K562 (cell line): Measurements from ENCODE around the gene ZNF319. TPM values are rescaled to one million over a fixed set of nuclear protein-coding genes. Genes with fewer than 3 reads are reported as not detected.

Experiments
- DEAF1 ChIP-seq: fragments of 450-650 bp; formaldehyde crosslinking; IDR thresholded peaks from 2 replicates; pipeline ENCODE4 v1.4.0; 2020; ENCODE audit warnings: mild to moderate bottlenecking, moderate library complexity
- DIDO1 ChIP-seq: fragments of 450-650 bp; IDR thresholded peaks from 2 replicates; pipeline ENCODE4 v1.6.1; 2016; ENCODE audit warnings: low read depth, missing biosample characterization, missing genetic modification characterization
- E2F6 ChIP-seq, 2 experiments: IDR thresholded peaks; 2 replicates each; pipeline ENCODE4 v1.6.1; 2011; ENCODE audit warnings: borderline replicate concordance in 1 of 2, control low read depth in 1 of 2, low read depth in 1 of 2, low read length in 1 of 2, mild to moderate bottlenecking in 1 of 2, mixed read lengths in 1 of 2, moderate library complexity in 1 of 2; ENCODE audit not compliant: insufficient read depth in 1 of 2, insufficient read length in 1 of 2, poor library complexity in 1 of 2, severe bottlenecking in 1 of 2; ENCODE audit errors: extremely low read depth in 1 of 2
- EGR1 ChIP-seq: fragments of 450-650 bp; conservative IDR thresholded peaks from 2 replicates; pipeline ENCODE4 v1.6.1; 2017; ENCODE audit warnings: mild to moderate bottlenecking
- EHMT2 ChIP-seq: fragments of 450-650 bp; IDR thresholded peaks from 2 replicates; pipeline ENCODE4 v1.6.1; 2018; ENCODE audit warnings: antibody characterized with exemption
- FOXA1 ChIP-seq: fragments of 450-650 bp; IDR thresholded peaks from 2 replicates; pipeline ENCODE4 v1.6.1; 2016; ENCODE audit warnings: mild to moderate bottlenecking, borderline replicate concordance
- GTF2A2 ChIP-seq: IDR thresholded peaks from 2 replicates; pipeline ENCODE4 v1.6.1; 2016; ENCODE audit warnings: mild to moderate bottlenecking, missing genetic modification characterization, missing compliant biosample characterization
- HDAC2 ChIP-seq: fragments of 450-650 bp; IDR thresholded peaks from 2 replicates; pipeline ENCODE4 v1.6.1; 2016; ENCODE audit warnings: mild to moderate bottlenecking
- HNRNPL ChIP-seq: fragments of 200-400 bp; formaldehyde crosslinking; IDR thresholded peaks from 2 replicates; pipeline ENCODE4 v1.6.1; 2017; ENCODE audit warnings: low read depth, mild to moderate bottlenecking, low read length
- KLF13 ChIP-seq: fragments of 450-650 bp; IDR thresholded peaks from 2 replicates; pipeline ENCODE4 v1.6.1; 2016; ENCODE audit warnings: missing genetic modification characterization, low read depth, mild to moderate bottlenecking, missing compliant biosample characterization, moderate library complexity, borderline replicate concordance
- KLF6 ChIP-seq: fragments of 250-450 bp; sonication (Bioruptor Pico); IDR thresholded peaks from 2 replicates; pipeline ENCODE4 v1.4.0; 2020; ENCODE audit warnings: mild to moderate bottlenecking, moderate library complexity, borderline replicate concordance
- L3MBTL2 ChIP-seq: fragments of 450-650 bp; IDR thresholded peaks from 2 replicates; pipeline ENCODE4 v1.6.1; 2016; ENCODE audit warnings: mild to moderate bottlenecking, moderate library complexity
- LARP7 ChIP-seq: fragments of 450-650 bp; IDR thresholded peaks from 2 replicates; pipeline ENCODE4 v1.6.1; 2016
- MEF2D ChIP-seq: conservative IDR thresholded peaks from 2 replicates; pipeline ENCODE4 v1.6.1; 2016; ENCODE audit warnings: low read depth, missing genetic modification characterization, missing compliant biosample characterization
- MIER1 ChIP-seq: fragments of 450-650 bp; IDR thresholded peaks from 2 replicates; pipeline ENCODE4 v1.6.1; 2016; ENCODE audit warnings: antibody characterized with exemption, mild to moderate bottlenecking, low read depth
- NONO ChIP-seq, 2 experiments: fragments of 200-400 bp in 1 of 2; fragments of 450-650 bp in 1 of 2; formaldehyde crosslinking in 1 of 2; IDR thresholded peaks; 2 replicates each; pipeline ENCODE4 v1.6.1; 2017; ENCODE audit warnings: low read depth in 2 of 2, mild to moderate bottlenecking in 2 of 2, moderate library complexity in 2 of 2, low read length in 1 of 2
- NR2C1 ChIP-seq, 2 experiments: fragments of 450-650 bp; IDR thresholded peaks; 2 replicates each; pipeline ENCODE4 v1.6.1; 2017; ENCODE audit warnings: mild to moderate bottlenecking in 2 of 2, antibody characterized with exemption in 1 of 2, inconsistent platforms in 1 of 2, missing compliant biosample characterization in 1 of 2, missing genetic modification characterization in 1 of 2
- RAD51 ChIP-seq: fragments of 450-650 bp; IDR thresholded peaks from 2 replicates; pipeline ENCODE4 v1.7.1; 2016; ENCODE audit warnings: low read depth, mild to moderate bottlenecking, borderline replicate concordance
- STAT5B ChIP-seq: fragments of 250-450 bp; sonication (Bioruptor Pico); IDR thresholded peaks from 2 replicates; pipeline ENCODE4 v1.8.0; 2021; ENCODE audit warnings: mild to moderate bottlenecking, inconsistent platforms
- TAL1 ChIP-seq: fragments of 450-650 bp; IDR thresholded peaks from 2 replicates; pipeline ENCODE4 v1.6.1; 2016; ENCODE audit warnings: mild to moderate bottlenecking
- ZBTB7A ChIP-seq: IDR thresholded peaks from 2 replicates; pipeline ENCODE4 v1.6.1; 2011; ENCODE audit warnings: low read depth, mild to moderate bottlenecking, low read length, moderate library complexity, borderline replicate concordance; ENCODE audit not compliant: control insufficient read depth
- ZFP1 ChIP-seq: fragments of 450-650 bp; formaldehyde crosslinking; IDR thresholded peaks from 2 replicates; pipeline ENCODE4 v1.4.0; 2020; ENCODE audit warnings: mild to moderate bottlenecking, mixed read lengths
- ZNF354B ChIP-seq: fragments of 250-450 bp; sonication (Bioruptor Pico); IDR thresholded peaks from 2 replicates; pipeline ENCODE4 v1.4.0; 2020
- polyA plus RNA-seq, 8 experiments: library from polyadenylated mRNA; depleted of rRNA in 4 of 8; stranded (reverse) in 5 of 8; unstranded in 3 of 8; fragments of >200 nt; fragmentation: Nextera tagmentation in 2 of 8; fragmentation: Illumina TruSeq in 1 of 8; extraction: Ambion mirVana in 2 of 8; extraction: Trizol in 1 of 8; gene quantifications; 2 replicates each; pipeline versions ENCODE4 v1.2.1 to v1.2.3, GENCODE V29; 2011 to 2014; ENCODE audit warnings: inconsistent platforms in 1 of 8, missing spikeins in 1 of 8
- total RNA-seq, 7 experiments: library from RNA; depleted of rRNA in 6 of 7; stranded (reverse); fragments of >200 nt in 6 of 7; fragmentation: Illumina TruSeq in 2 of 7; extraction: Trizol in 2 of 7; gene quantifications; 2 replicates each; pipeline versions ENCODE4 v1.2.1 to v1.2.3, GENCODE V29; 2011 to 2021; ENCODE audit warnings: low replicate concordance in 1 of 7
- TF ChIP-seq, protein P1 (sequence below): fragments of 450-650 bp; IDR thresholded peaks from 2 replicates; pipeline ENCODE4 v1.6.1; 2016; ENCODE audit warnings: borderline replicate concordance

ZNF319 gene
- total and polyA plus RNA-seq, 9 of the 15 experiments (the other 6 are each of a cell fraction or from before 2014, with no cell fraction given): 0.20 to 5.7 (median 1.4) TPM

DNA sequence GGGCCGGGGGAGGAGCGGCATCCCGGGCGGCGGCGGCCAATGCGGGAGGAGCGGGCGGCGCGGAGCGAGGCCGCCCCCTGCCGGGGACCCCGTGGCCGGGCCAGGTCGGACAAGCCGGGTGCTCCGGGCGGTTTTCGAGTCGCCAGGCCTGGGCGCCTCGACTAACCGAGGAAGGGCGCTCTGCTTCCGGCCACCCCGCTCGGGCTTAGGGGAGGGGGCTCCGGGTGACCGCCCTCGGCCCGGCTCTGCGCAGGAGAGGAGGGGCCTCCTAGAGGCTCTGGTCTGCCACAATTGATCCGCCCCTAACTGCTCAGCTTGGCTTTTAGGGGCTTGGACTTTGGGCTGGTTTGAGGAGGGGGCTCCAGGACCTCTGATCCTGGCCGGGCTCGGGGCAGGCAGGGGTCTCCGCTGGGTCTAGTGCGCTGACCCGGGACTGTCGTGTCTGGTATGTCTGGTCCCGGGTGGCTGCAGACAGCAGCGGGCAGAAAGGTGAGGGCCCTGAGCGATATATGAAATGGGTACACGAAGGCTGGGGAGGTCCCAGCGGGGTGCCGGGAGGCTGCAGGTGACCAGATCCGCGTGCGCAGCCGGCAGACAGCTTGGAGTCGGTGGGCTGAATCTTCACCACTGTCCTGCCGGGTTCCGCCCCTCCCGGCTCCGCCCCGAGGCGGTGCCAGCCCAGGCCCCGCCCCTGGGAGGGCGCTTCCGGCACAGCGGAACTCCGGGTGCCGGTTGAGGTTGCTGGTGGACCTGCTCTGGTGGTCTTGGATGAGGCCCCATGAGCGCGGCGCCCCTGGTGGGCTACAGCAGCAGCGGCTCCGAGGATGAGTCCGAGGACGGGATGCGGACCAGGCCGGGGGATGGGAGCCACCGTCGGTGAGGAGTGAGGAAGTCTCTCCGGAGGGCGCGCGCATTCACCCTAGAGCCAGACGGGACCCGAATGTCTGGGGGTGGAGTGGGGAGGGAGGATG, 519 bp upstream of the ZNF319 start, which contains the start of gene USB1 (continued):
- TF ChIP-seq KLF13 (tag) (no peak), GTF2A2 (tag) (no peak), HNRNPL (no peak), MIER1 (peak; percentile 42; the same call in 1 of the 2 replicates), ZFP1 (CRISPR knock-in tag) (no peak), HDAC2 (peak; percentile 58), E2F6 (IDR thresholded peaks at IDR 0.05; ENCODE audit: borderline replicate concordance in 1 of 2, extremely low read depth in 1 of 2, insufficient read depth in 1 of 2, insufficient read length in 1 of 2, low read depth in 1 of 2, low read length in 1 of 2, poor library complexity in 1 of 2, severe bottlenecking in 1 of 2) (peak in 1 of 2 experiments; percentile 75), DIDO1 (tag) (no peak), NR2C1 (IDR thresholded peaks at IDR 0.05) (no peak), NR2C1 (tag; IDR thresholded peaks at IDR 0.05) (no peak), L3MBTL2 (peak; percentile 71), MEF2D (no peak), EGR1 (0 out of 2 replicates have a peak, but pooled peaks have one; percentile 12), DEAF1 (CRISPR knock-in tag) (no peak), LARP7 (0 out of 2 replicates have a peak, but pooled peaks have one; percentile 12), FOXA1 (no peak), EHMT2 (no peak), NONO (IDR thresholded peaks at IDR 0.05; ENCODE audit: low read depth in 2 of 2, low read length in 1 of 2) (no peak), STAT5B (CRISPR knock-in tag) (no peak), ZBTB7A (peak; percentile 94), RAD51 (peak; percentile 17; the same call in 1 of the 2 replicates), ZNF354B (CRISPR knock-in tag) (no peak), TAL1 (no peak), KLF6 (CRISPR knock-in tag) (no peak)
- TF ChIP-seq, protein P1, sequence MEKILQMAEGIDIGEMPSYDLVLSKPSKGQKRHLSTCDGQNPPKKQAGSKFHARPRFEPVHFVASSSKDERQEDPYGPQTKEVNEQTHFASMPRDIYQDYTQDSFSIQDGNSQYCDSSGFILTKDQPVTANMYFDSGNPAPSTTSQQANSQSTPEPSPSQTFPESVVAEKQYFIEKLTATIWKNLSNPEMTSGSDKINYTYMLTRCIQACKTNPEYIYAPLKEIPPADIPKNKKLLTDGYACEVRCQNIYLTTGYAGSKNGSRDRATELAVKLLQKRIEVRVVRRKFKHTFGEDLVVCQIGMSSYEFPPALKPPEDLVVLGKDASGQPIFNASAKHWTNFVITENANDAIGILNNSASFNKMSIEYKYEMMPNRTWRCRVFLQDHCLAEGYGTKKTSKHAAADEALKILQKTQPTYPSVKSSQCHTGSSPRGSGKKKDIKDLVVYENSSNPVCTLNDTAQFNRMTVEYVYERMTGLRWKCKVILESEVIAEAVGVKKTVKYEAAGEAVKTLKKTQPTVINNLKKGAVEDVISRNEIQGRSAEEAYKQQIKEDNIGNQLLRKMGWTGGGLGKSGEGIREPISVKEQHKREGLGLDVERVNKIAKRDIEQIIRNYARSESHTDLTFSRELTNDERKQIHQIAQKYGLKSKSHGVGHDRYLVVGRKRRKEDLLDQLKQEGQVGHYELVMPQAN: no peak; the same call in none of the 2 replicates
